Hepatocyte (in vitro differentiated cells): ENCODE measurements around the gene ZC3H8. TPM values are rescaled to one million over a fixed set of nuclear protein-coding genes. Genes with fewer than 3 reads are reported as not detected.

Experiments
- DNase-seq: peaks from one replicate; pipeline ENCODE4 v3.0.0-alpha.2; 2016; ENCODE audit warnings: low spot score
- H2AFZ ChIP-seq: fragments of 200-600 bp; sonication (generic); 2 replicates; pipeline ENCODE4 v1.6.0; 2016; ENCODE audit warnings: antibody characterized with exemption, mild to moderate bottlenecking
- H3K27ac ChIP-seq: fragments of 200-600 bp; sonication (generic); 2 replicates; pipeline ENCODE4 v1.5.1; 2016; ENCODE audit warnings: mild to moderate bottlenecking
- H3K27me3 ChIP-seq: fragments of 200-600 bp; sonication (generic); 2 replicates; pipeline ENCODE4 v1.6.1; 2016
- H3K36me3 ChIP-seq: fragments of 200-600 bp; sonication (generic); replicated peaks from 2 replicates; pipeline ENCODE4 v1.5.1; 2016; ENCODE audit warnings: low read depth; ENCODE audit not compliant: insufficient read depth
- H3K4me1 ChIP-seq: fragments of 200-600 bp; sonication (generic); 2 replicates; pipeline ENCODE4 v1.5.1; 2016; ENCODE audit warnings: mild to moderate bottlenecking, moderate library complexity; ENCODE audit not compliant: insufficient read depth
- H3K4me2 ChIP-seq: fragments of 200-600 bp; sonication (generic); 2 replicates; pipeline ENCODE4 v1.6.0; 2016
- H3K4me3 ChIP-seq: fragments of 200-600 bp; sonication (generic); 2 replicates; pipeline ENCODE4 v1.5.1; 2016; ENCODE audit warnings: mild to moderate bottlenecking
- H3K79me2 ChIP-seq: fragments of 200-600 bp; sonication (generic); 2 replicates; pipeline ENCODE4 v1.6.0; 2017; ENCODE audit warnings: mild to moderate bottlenecking
- H3K9me2 ChIP-seq: fragments of 200-600 bp; sonication (generic); replicated peaks from 2 replicates; pipeline ENCODE4 v1.6.0; 2017; ENCODE audit warnings: mild to moderate bottlenecking; ENCODE audit not compliant: insufficient read depth
- H3K9me3 ChIP-seq: fragments of 200-600 bp; sonication (generic); 2 replicates; pipeline ENCODE4 v1.5.1; 2016; ENCODE audit warnings: low read depth, mild to moderate bottlenecking
- H4K20me1 ChIP-seq: fragments of 200-600 bp; sonication (generic); 2 replicates; pipeline ENCODE4 v1.6.0; 2016; ENCODE audit warnings: mild to moderate bottlenecking; ENCODE audit not compliant: insufficient read depth, poor library complexity, severe bottlenecking
- EZH2 ChIP-seq: fragments of 200-600 bp; sonication (generic); IDR thresholded peaks from 2 replicates; pipeline ENCODE4 v1.6.1; 2016; ENCODE audit warnings: antibody characterized with exemption, mild to moderate bottlenecking, borderline replicate concordance
- EZH2phosphoT487 ChIP-seq: fragments of 200-600 bp; sonication (generic); IDR thresholded peaks from one replicate; pipeline ENCODE4 v1.6.1; 2018; ENCODE audit warnings: antibody characterized with exemption, mild to moderate bottlenecking, low read depth, moderate library complexity; ENCODE audit not compliant: unreplicated experiment, severe bottlenecking
- WGBS: methylation state at CpG from one replicate; pipeline ENCODE4 v1.1.6; 2016; ENCODE audit warnings: low lambda C conversion rate; ENCODE audit errors: missing lambda C conversion rate; 5-methylcytosine and 5-hydroxymethylcytosine counted together
- polyA plus RNA-seq: library from polyadenylated mRNA; unstranded; fragments of >200 nt; fragmentation: Nextera tagmentation; extraction: Ambion mirVana; gene quantifications from 2 replicates; pipeline ENCODE4 v1.2.1, GENCODE V29; 2016
- total RNA-seq: library from RNA; depleted of rRNA; stranded (reverse); fragments of >200 nt; gene quantifications from 2 replicates; pipeline ENCODE4 v1.2.3, GENCODE V29; 2014
- TF ChIP-seq, protein P1 (sequence below): fragments of 200-600 bp; sonication (generic); IDR thresholded peaks from 2 replicates; pipeline ENCODE4 v1.5.1; 2016; ENCODE audit warnings: antibody characterized with exemption, mild to moderate bottlenecking; ENCODE audit not compliant: poor library complexity

ZC3H8 gene
- total and polyA plus RNA-seq, 2 experiments from 2014 or later, result 13.6 to 17.5 TPM

DNA sequence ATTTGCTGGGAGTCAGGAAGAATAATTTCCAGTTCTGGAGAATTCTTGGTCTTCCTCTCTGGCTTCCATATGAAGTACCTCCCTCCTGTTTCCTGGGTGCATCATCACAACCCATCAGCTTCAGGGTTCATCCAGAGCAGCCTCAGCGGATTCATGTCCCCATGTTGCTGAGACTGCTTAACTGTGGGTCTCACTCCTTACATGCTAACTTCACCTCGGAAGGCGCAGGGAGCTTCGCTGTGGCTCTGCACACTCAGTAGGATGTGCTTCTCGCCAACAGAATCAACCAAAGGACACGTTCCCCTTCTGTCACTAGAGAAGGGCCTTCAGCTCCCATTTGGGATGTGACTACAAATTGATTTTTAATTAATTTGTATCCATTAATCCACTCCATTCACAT is 92.5 kb downstream of the ZC3H8 start:
- no peak for DNase-seq
- Histone ChIP-seq H3K4me3 (no peak overlapping the region), H3K9me3 (no peaks in the 10 kb centered on the region), H3K36me3 (no peaks in the 10 kb centered on the region), H3K4me1 (no peaks in the 10 kb centered on the region), H3K27me3 (no peaks in the 10 kb centered on the region), H3K9me2 (no peaks in the 10 kb centered on the region), H3K79me2 (no peaks in the 10 kb centered on the region), H3K27ac (no peak overlapping the region), H4K20me1 (no peaks in the 10 kb centered on the region), H2AFZ (no peak overlapping the region), H3K4me2 (no peak overlapping the region)
- no peak for TF ChIP-seq EZH2
- TF ChIP-seq, protein P1, sequence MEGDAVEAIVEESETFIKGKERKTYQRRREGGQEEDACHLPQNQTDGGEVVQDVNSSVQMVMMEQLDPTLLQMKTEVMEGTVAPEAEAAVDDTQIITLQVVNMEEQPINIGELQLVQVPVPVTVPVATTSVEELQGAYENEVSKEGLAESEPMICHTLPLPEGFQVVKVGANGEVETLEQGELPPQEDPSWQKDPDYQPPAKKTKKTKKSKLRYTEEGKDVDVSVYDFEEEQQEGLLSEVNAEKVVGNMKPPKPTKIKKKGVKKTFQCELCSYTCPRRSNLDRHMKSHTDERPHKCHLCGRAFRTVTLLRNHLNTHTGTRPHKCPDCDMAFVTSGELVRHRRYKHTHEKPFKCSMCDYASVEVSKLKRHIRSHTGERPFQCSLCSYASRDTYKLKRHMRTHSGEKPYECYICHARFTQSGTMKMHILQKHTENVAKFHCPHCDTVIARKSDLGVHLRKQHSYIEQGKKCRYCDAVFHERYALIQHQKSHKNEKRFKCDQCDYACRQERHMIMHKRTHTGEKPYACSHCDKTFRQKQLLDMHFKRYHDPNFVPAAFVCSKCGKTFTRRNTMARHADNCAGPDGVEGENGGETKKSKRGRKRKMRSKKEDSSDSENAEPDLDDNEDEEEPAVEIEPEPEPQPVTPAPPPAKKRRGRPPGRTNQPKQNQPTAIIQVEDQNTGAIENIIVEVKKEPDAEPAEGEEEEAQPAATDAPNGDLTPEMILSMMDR, result no peak
- no peak for TF ChIP-seq EZH2phosphoT487
- 96% methylated on average over 6 of the region's 6 CpGs for WGBS

Other genes starting within 250 kb of the ZC3H8 start
- gene TMEM87B, start 199.8 kb downstream of the ZC3H8 start, total RNA-seq, result 39.5 and 59.5 TPM in 2 replicates
- 16.9 and 21.1 TPM in 2 replicates for gene TMEM87B, start 199.8 kb downstream of the ZC3H8 start, polyA plus RNA-seq
- 1.1 and 1.6 TPM in 2 replicates for gene FBLN7, start 116.7 kb downstream of the ZC3H8 start, total RNA-seq
- gene FBLN7, start 116.7 kb downstream of the ZC3H8 start, polyA plus RNA-seq, result 1.5 and 1.7 TPM in 2 replicates
- 3.7 and 4.5 TPM in 2 replicates for gene ZC3H6, start 20.6 kb upstream of the ZC3H8 start, total RNA-seq
- gene ZC3H6, start 20.6 kb upstream of the ZC3H8 start, polyA plus RNA-seq, result 1.5 and 1.9 TPM in 2 replicates
- 12.2 and 17.4 TPM in 2 replicates for gene RGPD8, start 178.6 kb upstream of the ZC3H8 start, total RNA-seq
- 1.0 and 1.1 TPM in 2 replicates for gene RGPD8, start 178.6 kb upstream of the ZC3H8 start, polyA plus RNA-seq
- gene TTL, start 227.1 kb upstream of the ZC3H8 start, total RNA-seq, result 21.0 and 22.9 TPM in 2 replicates
- gene TTL, start 227.1 kb upstream of the ZC3H8 start, polyA plus RNA-seq, result 8.5 and 16.9 TPM in 2 replicates